HT-29 (cell line): Measurements from ENCODE around the gene ATF7. TPM values are rescaled to one million over a fixed set of nuclear protein-coding genes. Genes with fewer than 3 reads are reported as not detected.
A peak's percentile ranks its signal among the peaks of the same experiment; 100 is the strongest.

ENCODE experiments used
- DNase-seq: peaks from one replicate; pipeline ENCODE4 v3.0.0-alpha.2; 2015; ENCODE audit warnings: low spot score
- total RNA-seq: library from RNA; depleted of rRNA; stranded (reverse); fragments of >200 nt; shearing (Covaris generic); gene quantifications from 2 replicates; pipeline ENCODE4 v1.2.3, GENCODE V29; 2014

Gene ATF7
- total RNA-seq, 1 experiment from 2014 or later, result 7.5 TPM

DNA sequence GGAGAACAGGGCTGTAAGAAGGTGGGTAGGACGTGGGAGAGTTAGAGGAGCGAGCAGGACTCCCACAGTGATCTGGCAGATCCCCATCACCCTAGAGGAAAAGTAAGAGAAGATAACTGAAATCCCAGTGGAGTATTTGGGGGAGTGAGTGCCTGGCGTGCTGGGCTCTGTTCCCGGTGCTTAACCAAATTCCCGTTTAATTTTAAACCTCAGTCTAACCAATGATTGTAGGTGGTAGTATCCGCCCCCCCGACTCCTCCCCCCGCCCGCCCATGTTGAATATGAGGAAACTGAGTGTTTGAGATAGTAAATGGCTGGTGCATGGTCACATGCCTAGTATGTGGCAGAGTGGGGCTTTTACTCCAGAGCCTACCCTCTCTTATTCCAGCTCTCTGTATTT lies 123.9 kb downstream of the ATF7 start:
- no peak for DNase-seq

DNA sequence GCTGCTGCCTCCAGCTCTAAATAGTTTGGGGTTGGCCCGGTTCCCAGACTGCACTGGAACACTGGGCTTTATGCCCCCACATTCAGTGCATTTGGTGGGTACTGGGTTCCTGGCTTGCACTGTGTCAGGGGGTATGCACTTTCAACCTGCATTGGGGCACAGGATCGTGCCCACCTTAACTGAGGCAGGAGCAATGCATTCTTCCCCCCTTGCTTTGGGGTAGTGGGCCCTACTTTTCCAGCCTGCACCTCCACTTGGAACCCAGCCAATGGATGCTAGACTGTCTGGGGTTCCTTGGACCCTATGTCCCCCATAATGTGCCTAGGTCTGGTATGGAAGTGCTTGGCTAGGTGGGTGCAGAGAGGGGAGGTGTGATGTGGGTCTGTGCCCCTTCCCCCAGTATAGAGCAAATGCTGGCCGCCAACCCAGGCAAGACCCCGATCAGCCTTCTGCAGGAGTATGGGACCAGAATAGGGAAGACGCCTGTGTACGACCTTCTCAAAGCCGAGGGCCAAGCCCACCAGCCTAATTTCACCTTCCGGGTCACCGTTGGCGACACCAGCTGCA lies 124.5 kb downstream of the ATF7 start:
- DNase-seq, result no peak

DNA sequence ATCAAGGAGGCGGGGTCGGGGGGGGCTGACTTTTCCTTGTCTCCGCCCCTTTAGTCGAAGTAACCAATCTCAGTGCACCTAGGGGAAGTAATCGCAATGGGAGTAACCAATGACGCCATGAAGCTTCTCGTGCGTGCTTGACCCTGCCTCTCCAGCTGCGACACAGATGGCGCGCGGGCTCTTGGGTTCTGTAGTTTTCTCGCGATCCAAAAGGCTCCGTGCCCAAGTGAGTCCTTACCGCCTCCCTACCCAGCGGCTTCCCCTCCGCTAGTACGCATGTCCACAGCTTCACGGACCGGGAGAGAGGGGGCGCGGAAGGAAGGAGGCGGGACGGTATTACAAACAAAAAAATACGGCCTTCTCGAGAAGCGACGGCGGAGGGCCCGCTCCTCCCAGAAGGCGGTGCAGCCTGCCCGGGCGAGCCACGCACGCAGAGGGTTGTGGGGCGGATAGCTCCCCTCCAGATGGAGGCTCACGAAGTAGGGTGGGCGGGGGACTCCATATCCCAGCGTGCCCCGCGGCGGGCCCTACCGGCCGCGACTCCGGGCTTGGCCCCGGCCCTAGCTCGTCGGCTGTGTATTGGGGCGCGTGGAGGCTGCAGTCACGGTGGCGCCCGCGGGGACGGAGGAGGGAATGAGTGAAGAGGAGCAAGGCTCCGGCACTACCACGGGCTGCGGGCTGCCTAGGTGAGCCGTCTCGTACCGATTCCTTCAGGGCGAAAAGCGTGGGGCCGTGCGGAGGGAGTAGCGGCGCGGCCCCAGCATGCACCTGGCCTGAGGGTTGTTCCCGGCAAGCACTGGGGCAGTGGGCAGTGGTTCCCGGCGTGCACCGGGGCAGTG lies 125.2 kb downstream of the ATF7 start, which contains the start of gene TARBP2:
Gene TARBP2 (plus strand): TSS at position 508 of the 839 bp plus-strand sequence. CDS start 126 bp downstream, at position 634.
- peak; percentile 98 for DNase-seq

DNA sequence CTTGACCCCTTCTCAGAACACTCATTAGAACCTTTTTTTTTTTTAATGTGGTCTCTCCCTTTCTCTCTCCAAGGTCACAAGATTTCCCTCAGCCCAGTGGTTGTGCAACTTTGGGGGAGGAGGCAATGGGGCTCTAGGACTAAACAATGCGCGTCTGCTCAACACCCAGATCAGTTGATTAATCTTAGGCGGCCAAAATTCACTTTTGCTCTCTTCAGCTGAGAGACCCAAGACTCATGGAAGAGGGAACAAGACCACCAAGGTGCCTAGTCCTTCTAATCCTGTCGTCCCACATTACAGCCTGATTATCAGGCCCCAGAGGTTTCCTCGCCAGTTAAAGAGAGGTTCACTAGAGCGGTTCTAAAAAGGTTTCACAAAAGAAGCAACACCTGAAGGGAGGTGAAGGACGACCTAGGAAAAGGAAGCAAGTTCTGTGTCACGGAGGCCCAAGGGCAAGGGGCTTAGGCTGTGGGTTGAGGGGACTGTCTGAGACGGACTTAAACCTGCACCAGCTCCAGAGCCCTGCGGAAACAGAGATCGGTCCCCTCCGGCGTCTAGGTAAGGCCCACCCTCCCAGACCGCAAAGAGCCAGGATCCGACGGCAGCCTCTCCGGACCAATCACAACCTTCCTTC lies 125.9 kb downstream of the ATF7 start:
- no peak for DNase-seq

DNA sequence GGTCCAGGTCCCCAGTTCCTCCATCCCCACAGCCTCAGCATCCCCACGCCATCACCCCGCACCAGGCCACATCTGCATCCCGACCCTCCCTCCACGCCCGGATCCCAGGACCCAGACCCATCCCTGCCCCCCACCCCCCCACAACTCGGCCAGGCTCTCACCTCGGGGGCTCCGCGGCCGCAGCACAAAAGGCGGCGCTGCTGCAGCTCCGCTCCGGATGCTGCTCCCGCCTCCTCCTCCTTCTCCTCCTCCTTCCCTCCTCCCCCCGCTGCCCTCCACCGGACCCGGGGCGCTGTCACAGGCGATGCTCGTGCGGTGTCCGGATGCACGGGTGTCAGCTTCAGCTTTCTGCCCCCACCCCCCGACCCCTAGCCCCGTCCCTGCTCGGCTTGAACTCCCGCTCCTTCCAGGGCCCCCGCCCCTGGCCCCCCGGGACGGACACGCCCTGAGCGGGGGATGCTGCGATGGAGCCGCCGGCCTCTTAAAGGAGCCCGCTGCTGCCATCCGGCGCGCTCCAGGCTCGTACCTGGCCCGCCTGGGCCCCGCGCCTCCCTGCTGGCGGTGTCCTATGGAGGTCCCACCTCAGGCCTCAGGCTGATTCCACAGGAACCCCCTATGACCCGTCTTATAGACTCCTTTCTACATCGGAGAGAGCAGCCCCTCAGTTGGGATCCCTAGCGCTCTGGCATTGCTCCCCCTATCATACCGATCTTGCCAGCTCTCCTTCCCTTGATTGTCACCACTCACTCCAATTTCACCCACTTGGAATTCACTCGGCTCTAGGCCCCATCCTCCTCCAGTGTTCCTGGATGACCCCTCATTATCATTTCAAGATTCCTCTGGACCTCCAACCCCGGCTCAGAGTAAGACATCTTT lies 126.7 kb downstream of the ATF7 start, which contains the start of gene MAP3K12:
Gene MAP3K12 (minus strand): TSS at position 193 of the 876 bp plus-strand sequence. CDS start 12,067 bp downstream, outside the sequence.
- no peak for DNase-seq

DNA sequence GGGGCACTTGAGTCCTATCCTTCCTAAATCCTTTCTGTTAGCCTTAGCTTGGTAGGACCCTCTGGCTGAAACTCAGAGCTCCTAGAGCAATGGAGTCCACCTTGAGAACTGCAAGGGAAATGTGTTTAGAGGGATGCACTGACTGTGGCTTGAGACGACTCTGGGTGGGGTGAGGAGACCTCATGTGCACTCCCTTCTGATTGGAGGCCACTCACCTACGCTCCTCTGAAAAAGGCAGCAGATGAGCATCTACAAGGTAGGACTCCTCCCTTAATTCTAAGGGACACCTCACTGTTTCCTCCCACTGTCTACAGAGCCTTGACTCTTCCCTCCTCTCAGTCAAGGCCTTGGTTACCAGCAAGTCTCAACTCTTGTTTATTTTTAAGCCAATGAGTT lies 127.9 kb downstream of the ATF7 start:
- no peak for DNase-seq

DNA sequence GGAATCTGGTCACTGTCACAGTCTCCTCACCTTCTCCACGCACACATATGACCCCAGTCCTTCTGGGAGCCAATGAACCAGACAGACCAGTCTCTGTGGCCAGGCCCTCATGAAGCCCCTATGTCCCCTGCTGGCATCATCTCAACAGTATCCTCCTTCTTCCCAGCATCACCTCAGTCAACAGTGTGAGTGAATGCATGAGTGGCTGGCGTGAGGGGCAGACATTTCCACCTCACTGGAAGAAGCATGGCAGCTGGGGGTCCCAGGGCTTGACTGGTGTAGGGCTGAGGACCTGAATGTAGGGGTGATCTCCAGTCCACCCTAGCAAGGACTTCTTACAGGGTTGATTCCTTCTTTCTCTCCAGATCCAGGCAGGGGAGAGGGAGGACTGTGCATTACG lies 128.7 kb downstream of the ATF7 start:
- DNase-seq, result no peak

DNA sequence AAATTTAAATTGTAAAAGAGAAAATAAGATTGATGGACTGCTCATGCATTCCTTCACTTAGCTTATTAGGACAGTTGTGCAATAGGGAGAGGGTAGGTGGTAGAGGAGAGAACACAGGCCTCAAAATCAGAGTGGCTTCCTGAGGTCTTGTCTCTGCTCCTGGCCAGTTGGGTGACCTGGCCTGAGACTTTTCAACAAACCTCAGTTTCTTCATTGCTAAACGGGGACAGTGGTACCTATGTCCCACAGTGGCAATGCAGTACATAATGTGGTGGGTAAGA lies 129.5 kb downstream of the ATF7 start:
- no peak for DNase-seq

DNA sequence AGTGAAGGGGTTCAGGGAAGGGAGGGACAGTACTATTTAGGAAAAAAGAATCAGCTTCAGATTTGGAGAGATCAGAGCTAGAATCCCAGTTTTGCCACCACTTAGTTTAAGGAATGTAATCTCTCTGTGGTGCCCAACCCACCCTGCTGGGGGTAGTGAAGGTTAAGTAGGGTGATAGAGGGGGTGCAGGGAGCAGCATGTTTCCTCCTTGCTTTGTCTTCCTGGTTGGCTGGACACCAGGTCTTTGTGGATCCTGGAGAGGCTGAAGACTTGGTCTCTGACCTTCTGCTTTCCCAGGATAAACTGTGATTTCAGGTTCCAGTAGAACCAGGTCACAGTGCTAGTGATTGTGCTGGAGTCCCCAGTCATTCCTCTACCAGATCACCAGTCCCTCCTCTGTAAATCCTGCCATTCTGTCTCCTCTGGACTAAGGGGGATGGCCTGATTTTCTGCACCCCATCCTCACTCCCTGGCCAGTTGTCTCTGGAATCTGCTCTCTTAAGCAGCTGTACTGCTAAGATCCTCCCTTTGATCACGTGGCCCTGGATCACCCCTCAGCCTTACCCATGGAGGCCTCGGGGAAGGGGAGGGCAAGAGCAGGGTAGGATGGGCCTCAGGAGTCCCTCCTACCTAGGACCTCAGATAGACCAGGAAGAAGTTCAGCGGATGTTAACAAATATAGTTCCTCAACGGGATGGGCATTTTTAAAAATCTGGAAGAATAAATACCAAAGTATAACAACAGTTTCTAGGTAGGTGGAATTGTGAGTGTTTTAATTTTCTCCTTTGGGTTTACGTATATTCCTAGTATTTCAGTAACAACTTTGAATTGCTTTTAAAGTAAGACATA lies 130.1 kb downstream of the ATF7 start:
- DNase-seq, result peak; percentile 69

DNA sequence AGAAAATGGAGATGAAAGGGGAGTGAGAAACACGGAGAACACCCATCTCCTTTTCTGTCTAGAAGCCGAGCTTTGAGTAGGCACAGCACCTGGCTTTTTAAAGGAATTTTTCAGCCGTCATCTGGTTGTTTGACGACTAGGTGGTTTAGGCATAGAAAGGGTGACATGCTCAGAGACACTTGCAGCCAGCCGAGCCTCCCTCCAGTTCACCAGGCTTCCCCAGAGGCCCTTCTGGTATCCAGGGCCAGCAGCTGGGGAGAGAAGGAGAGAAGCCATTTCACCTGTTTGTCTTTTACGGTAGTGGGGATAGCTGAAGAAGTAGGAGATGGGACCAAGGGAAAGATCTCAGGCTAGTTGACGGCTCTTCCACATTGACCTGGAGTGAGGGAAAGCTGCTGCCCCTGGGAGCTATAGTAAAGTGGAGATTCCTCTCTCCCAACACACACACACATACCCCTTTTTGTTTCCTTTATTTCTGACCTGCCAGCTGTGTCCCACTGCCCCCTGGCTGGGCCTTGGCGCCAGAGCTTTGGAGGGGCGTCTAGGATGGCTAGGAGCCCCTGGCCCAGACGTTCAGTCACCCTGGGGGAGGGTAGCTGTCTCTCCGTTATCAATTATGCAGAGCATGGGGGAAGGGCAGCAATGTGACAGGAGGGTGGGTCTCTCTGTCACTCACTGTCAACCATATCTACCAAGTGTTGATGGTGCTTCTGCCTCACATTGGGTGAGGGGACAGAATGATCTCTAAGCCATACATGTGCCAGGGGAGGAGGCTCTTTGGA lies 132.4 kb downstream of the ATF7 start:
- no peak for DNase-seq

DNA sequence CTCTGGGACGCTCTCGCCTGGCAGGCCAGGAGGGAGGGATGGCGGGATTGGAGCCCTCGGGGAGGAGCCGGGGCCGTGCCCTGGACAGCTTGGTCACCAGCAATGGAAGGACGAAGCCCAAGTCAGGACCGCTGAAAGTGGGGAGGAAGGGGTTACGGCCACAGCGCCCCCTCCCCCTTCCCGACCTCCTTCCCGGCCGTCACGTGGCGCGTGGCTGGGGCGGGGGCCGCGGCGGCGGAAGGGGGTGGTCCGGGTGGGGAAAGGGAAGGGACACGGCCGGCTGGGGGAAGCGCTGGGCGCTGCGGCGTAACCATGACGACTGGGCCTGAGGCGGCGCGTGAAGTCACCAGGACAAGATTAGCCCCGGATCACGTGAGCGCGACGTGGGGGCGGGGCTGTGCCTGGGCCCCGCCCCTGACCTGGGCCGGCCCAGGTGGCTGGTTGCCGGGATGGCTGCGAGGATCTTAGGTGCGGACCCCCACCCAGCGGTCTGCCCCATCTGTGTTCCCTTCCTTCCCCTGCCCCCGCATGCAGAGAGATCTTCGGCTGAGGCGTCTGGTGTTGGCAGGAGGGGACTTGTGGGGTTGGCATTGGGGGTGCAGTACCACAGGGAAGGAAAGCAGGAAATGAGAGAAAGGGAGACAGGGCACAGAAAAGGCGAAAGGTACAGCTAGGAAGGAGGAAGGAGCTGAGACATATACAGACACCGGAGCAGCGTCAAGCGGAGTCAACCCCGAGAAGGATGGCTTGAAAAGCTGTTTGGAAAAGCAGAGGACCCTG lies 133.2 kb downstream of the ATF7 start:
- peak; percentile 93 for DNase-seq

DNA sequence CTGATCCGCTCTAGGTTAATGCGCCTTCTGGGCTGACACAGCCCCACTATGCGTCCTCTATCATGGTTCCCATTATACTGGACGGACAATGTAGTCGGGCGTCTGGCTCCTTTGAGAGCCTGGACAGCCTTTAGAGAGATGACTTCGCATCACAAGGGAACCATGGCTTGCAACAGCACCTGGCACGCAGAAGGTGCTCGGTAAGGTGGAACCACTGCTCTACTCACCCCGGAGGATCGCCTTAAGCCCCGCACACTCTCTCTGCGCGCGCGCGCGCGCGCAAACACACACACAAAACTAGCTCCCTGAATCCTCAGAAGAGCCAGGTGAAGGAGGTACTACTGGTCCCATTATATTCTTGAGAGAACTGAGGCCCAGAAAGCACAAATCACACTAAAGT lies 134.0 kb downstream of the ATF7 start:
- DNase-seq, result no peak

DNA sequence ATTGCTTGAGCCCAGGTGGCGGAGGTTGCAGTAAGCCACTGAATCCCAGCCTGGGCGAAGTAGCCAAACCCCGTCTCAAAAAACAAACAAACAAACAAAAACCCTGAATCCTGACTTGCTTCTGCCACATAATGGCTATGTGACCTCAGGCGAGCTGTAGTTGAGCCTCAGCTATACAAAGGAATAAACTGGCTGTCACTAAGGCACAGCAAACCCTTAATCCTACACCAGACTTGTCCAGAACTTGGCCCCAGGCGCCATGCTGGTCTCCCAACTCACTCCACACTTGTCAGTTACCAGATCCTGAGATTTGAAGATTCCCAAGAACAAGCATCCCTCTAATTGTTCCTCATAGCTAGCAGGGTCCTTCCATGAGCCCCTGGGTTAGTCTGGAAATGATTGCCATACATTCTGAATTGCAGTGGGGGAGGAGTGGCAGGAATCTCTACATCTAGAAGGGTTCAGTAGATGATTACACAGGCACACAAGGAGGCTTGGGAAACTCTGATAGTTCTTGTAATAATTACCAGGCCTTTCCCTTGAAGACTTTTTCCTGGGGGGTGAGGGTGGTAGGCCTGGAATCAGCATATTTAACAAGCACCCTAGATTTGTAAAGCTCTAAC lies 136.8 kb downstream of the ATF7 start:
- no peak for DNase-seq

DNA sequence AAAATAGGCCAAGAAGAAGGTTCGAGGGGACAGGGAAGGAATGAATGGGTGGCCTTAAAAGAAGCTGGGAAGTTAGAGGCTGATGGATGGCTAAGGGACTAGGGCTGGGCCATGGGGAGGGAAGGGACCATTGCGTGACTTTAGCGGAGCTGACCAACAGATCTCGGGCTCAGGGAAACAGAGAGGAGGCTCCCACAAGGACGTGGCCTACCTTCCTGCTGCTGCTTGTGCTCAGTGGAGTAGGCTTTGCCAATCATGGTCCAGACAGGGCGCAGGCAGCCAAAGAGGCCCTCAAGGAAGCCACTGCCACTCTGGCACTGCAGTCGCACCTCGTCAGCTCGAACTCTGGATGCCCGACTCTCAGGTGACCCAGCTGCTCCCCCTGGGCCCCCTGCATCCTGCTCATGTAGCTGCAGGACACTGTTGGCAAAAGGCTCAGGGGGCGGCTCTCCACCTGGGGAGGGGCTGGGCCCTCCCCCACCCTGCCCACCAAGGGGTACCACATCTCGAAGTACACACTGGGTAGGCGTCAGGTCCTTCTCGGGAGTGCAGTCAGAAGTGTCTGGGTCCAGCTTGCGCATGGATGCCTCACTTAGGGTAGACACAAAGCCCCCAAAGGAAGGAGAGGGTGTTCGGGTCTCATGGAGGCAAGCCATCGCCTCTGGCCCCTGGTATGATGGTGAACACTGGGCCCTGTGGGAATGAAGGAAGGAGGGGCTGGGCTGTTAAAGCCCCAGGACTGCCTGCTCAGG lies 139.3 kb downstream of the ATF7 start:
- DNase-seq, result no peak

DNA sequence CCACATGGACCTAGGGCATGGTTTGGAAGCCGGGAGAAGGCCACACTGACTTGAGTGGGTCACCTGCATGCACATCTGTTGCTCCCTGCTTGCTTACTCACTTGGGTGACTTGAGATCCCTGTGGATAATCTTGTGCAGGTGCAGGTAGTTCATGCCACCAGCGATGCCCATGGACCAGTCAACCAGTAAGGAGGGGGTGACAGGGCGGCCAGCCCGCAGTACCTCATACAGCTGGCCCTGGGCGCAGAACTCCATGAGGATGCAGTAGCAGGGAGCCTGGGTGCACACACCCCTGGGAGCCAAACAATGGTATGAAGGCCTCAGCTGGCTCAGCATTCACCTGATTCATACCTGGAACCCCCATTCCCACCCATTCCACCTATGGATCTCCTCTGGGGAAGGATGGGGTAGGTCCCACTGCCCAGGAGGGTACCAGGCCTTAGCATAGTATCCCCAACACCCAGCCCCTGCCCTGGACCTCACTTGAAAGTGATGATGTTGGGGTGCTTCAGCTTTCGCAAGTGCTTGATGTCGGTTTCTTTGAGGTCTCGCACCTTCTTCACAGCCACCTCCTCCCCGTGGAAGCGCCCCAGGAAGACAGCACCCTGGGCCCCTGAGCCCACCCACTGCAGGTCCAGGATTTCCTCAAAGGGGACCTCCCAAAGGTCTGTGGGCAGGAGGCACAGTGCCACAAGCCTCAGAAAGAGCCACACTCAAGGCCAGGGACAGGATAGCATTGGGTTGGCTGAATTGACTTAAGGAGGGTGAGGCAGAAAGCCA lies 140.0 kb downstream of the ATF7 start:
- no peak for DNase-seq

DNA sequence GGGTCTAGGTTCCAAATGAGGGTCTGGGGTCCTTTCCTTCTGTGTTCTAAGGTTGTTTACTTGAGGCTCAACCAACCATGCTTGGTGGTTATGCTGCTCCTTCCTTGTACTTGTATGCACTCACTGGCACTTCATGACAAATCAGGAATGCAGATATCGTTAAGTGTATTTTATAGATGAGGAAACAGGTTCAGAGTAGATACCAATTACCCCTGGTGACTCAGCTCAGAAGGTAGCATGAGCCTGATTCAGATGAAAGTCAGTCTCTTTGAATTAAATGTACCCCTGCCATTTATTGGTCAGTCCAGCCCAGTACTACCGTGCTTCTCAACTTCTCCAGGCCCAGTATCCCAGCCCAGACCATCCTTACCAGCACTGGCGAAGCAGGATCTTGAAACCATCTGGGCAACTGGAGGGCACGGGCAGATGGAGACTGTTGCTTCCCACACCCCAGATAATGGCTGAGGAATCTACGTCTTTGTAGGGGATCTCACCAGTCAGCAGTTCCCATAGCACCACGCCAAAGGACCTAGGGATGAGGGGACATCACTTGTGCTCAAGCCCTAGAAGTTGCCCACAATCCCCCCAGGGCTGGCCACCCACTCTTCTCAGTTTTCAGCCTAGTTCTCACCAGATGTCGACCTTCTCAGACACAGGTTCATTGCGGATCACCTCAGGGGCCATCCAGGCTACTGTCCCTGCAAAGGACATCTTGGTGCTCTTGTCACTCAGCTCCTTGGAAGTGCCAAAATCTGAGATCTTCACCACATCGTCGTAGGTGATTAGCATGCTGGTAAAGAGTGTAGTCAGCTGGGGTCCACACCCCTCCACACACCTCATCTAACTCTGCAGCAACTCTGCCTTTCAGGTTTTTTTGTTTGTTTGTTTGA lies 141.3 kb downstream of the ATF7 start:
- DNase-seq, result no peak
